HepG2 (cell line): ENCODE results near the gene ALK.

Experiments
- FOSL1 ChIP-seq: sonication (generic); formaldehyde crosslinking; IDR thresholded peaks from 2 replicates; pipeline ENCODE4 v1.9.0; 2021; ENCODE audit warnings: missing genetic modification reagents, borderline replicate concordance
- HNF4A ChIP-seq: sonication (generic); formaldehyde crosslinking; IDR thresholded peaks from 2 replicates; pipeline ENCODE4 v1.4.0; 2020; ENCODE audit warnings: missing genetic modification reagents
- IRF2 ChIP-seq: IDR thresholded peaks from 2 replicates; pipeline ENCODE4 v1.6.1; 2018; ENCODE audit warnings: missing genetic modification reagents, missing compliant biosample characterization
- KAT2B ChIP-seq: fragments of 150-350 bp; IDR thresholded peaks from 2 replicates; pipeline ENCODE4 v1.6.1; 2014; ENCODE audit warnings: low read depth, low read length, borderline replicate concordance
- NONO ChIP-seq, 2 experiments: fragments of 450-650 bp in 1 of 2; sonication (generic) in 1 of 2; formaldehyde crosslinking in 1 of 2; IDR thresholded peaks in 1 of 2; conservative IDR thresholded peaks in 1 of 2; 2 replicates each; pipeline versions ENCODE4 v1.6.1 to v1.8.0; 2017 to 2022; ENCODE audit warnings: mild to moderate bottlenecking in 1 of 2, missing genetic modification reagents in 1 of 2, moderate library complexity in 1 of 2
- PBX3 ChIP-seq: sonication (generic); formaldehyde crosslinking; IDR thresholded peaks from 2 replicates; pipeline ENCODE4 v1.8.1; 2023; ENCODE audit warnings: missing genetic modification reagents, inconsistent platforms, borderline replicate concordance
- SMARCE1 ChIP-seq: fragments of 450-650 bp; IDR thresholded peaks from 2 replicates; pipeline ENCODE4 v1.6.1; 2017; ENCODE audit warnings: borderline replicate concordance
- SNAPC2 ChIP-seq: sonication (generic); formaldehyde crosslinking; IDR thresholded peaks from 2 replicates; pipeline ENCODE4 v1.8.1; 2022; ENCODE audit warnings: mild to moderate bottlenecking, missing genetic modification reagents
- ZNF501 ChIP-seq: sonication (generic); formaldehyde crosslinking; IDR thresholded peaks from 2 replicates; pipeline ENCODE4 v1.5.1; 2020; ENCODE audit warnings: mild to moderate bottlenecking, moderate library complexity, missing genetic modification reagents
- TF ChIP-seq, protein P1 (sequence below), 2 experiments: sonication (generic) in 1 of 2; formaldehyde crosslinking in 1 of 2; IDR thresholded peaks; 2 replicates each; pipeline versions ENCODE4 v1.6.1 to v1.9.0; 2014 to 2022; ENCODE audit warnings: antibody characterized with exemption in 1 of 2, borderline replicate concordance in 1 of 2, inconsistent platforms in 1 of 2, low read depth in 1 of 2, missing genetic modification reagents in 1 of 2

DNA sequence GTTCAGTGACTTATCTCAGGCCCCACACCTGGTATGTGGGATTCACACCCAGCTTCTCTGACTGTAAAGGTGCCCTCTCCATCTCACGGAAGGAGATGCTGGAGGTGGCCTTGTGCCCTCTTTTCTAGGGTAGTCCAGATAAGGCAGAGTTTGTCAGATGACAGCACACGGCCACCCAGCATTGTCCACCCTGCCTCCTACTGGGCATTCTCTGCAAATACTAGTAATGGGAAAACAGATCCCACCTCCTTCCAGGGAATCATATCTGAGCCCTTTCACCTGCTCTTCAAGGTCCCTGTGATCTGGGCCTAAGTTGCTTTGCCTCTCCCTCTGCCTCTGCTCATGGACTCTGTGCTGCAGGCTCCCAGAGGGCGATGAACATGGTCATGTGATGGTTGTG is 591.5 kb downstream of the ALK start:
- no peak for TF ChIP-seq ZNF501
- no peak for TF ChIP-seq NONO (IDR thresholded peaks at IDR 0.05)
- no peak for TF ChIP-seq NONO (CRISPR knock-in tag; conservative IDR thresholded peaks at IDR 0.05)
- TF ChIP-seq PBX3 (CRISPR knock-in tag) = no peak
- no peak for TF ChIP-seq HNF4A
- no peak for TF ChIP-seq KAT2B
- TF ChIP-seq SNAPC2 (CRISPR knock-in tag) = no peak
- TF ChIP-seq FOSL1 = no peak
- no peak for TF ChIP-seq IRF2 (CRISPR knock-in tag)
- TF ChIP-seq, protein P1, sequence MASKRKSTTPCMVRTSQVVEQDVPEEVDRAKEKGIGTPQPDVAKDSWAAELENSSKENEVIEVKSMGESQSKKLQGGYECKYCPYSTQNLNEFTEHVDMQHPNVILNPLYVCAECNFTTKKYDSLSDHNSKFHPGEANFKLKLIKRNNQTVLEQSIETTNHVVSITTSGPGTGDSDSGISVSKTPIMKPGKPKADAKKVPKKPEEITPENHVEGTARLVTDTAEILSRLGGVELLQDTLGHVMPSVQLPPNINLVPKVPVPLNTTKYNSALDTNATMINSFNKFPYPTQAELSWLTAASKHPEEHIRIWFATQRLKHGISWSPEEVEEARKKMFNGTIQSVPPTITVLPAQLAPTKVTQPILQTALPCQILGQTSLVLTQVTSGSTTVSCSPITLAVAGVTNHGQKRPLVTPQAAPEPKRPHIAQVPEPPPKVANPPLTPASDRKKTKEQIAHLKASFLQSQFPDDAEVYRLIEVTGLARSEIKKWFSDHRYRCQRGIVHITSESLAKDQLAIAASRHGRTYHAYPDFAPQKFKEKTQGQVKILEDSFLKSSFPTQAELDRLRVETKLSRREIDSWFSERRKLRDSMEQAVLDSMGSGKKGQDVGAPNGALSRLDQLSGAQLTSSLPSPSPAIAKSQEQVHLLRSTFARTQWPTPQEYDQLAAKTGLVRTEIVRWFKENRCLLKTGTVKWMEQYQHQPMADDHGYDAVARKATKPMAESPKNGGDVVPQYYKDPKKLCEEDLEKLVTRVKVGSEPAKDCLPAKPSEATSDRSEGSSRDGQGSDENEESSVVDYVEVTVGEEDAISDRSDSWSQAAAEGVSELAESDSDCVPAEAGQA (IDR thresholded peaks at IDR 0.05; ENCODE audit: low read depth) = no peak
- TF ChIP-seq, protein P1 (CRISPR knock-in tag; IDR thresholded peaks at IDR 0.05; ENCODE audit: borderline replicate concordance) = no peak
- no peak for TF ChIP-seq SMARCE1
